Eye (tissue), 1 donor: ENCODE results near the gene NOS1AP.

Experiments used
- DNase-seq: peaks from one replicate; pipeline ENCODE4 v3.0.0-alpha.2; 2015

Gene NOS1AP

GRCh38 chr1:162091681-162092524 lies 22.4 kb downstream of the NOS1AP start:
- peak; percentile 54 for DNase-seq

- DNase-seq: no peak
Observed at GRCh38 chr1:162093095-162093494, 23.6 kb downstream of the NOS1AP start.

GRCh38 chr1:162094271-162094670 lies 24.8 kb downstream of the NOS1AP start:
- no peak for DNase-seq

GRCh38 chr1:162094723-162095122 lies 25.2 kb downstream of the NOS1AP start:
- no peak for DNase-seq

GRCh38 chr1:162107911-162108310 lies 38.4 kb downstream of the NOS1AP start:
- no peak for DNase-seq

GRCh38 chr1:162108426-162108825 lies 38.9 kb downstream of the NOS1AP start:
- no peak for DNase-seq

GRCh38 chr1:162110910-162111309 lies 41.4 kb downstream of the NOS1AP start:
- no peak for DNase-seq

GRCh38 chr1:162111572-162111971 lies 42.1 kb downstream of the NOS1AP start:
- DNase-seq: no peak

- DNase-seq: no peak
Observed at GRCh38 chr1:162113419-162113818, 43.9 kb downstream of the NOS1AP start.

- no peak for DNase-seq
Observed at GRCh38 chr1:162117039-162117774, 47.7 kb downstream of the NOS1AP start.

GRCh38 chr1:162118063-162118462 lies 48.6 kb downstream of the NOS1AP start:
- DNase-seq: no peak

- no peak for DNase-seq
Observed at GRCh38 chr1:162128693-162129356, 59.3 kb downstream of the NOS1AP start.

GRCh38 chr1:162130308-162130707 lies 60.8 kb downstream of the NOS1AP start:
- DNase-seq: no peak

- no peak for DNase-seq
Observed at GRCh38 chr1:162131400-162132321, 62.2 kb downstream of the NOS1AP start.

GRCh38 chr1:162133566-162133965 lies 64.1 kb downstream of the NOS1AP start:
- DNase-seq: no peak

- no peak for DNase-seq
Observed at GRCh38 chr1:162134646-162135045, 65.2 kb downstream of the NOS1AP start.

GRCh38 chr1:162135271-162135775 lies 65.8 kb downstream of the NOS1AP start:
- no peak for DNase-seq

- DNase-seq: peak; percentile 46
Observed at GRCh38 chr1:162136760-162137159, 67.3 kb downstream of the NOS1AP start.

GRCh38 chr1:162137179-162137960 lies 67.9 kb downstream of the NOS1AP start:
- DNase-seq: peak; percentile 63

- DNase-seq: no peak
Observed at GRCh38 chr1:162138112-162138511, 68.6 kb downstream of the NOS1AP start.

GRCh38 chr1:162138599-162139181 lies 69.2 kb downstream of the NOS1AP start:
- DNase-seq: no peak
